H7 (cell line): Measurements from ENCODE around the gene BTBD2. TPM values are rescaled to one million over a fixed set of nuclear protein-coding genes. Genes with fewer than 3 reads are reported as not detected.
"Not testable (repeated sequence)": the region's sequence is repeated elsewhere in the genome, so short reads cannot be mapped to it uniquely, and the experiment has no call there.

ENCODE experiments used
- DNase-seq: peaks from one replicate; pipeline ENCODE4 v3.0.0; 2012
- H3K27me3 ChIP-seq: 2 replicates; pipeline ENCODE4 v1.6.0; 2011; ENCODE audit warnings: mild to moderate bottlenecking, low read length; ENCODE audit not compliant: control insufficient read depth, insufficient read depth
- H3K36me3 ChIP-seq: replicated peaks from 2 replicates; pipeline ENCODE4 v1.5.1; 2011; ENCODE audit warnings: low read length; ENCODE audit not compliant: control insufficient read depth, insufficient read depth
- H3K4me3 ChIP-seq: 2 replicates; pipeline ENCODE4 v1.5.1; 2011; ENCODE audit warnings: low read depth, mild to moderate bottlenecking, control low read depth, low read length, moderate library complexity; ENCODE audit not compliant: insufficient read depth
- total RNA-seq: library from RNA; depleted of rRNA; stranded (reverse); fragments of >200 nt; shearing (Covaris generic); gene quantifications from 2 replicates; pipeline ENCODE4 v1.2.3, GENCODE V29; 2014

BTBD2 gene
- total RNA-seq, 1 experiment from 2014 or later: 129 TPM

- no peak for DNase-seq
- H3K4me3 ChIP-seq: no peak overlapping the region
- peaks cover 12% of the 10 kb centered on the region for H3K36me3 ChIP-seq
- no peaks in the 10 kb centered on the region for H3K27me3 ChIP-seq
Measured at GRCh38 chr19:2038284-2039088, 23.0 kb upstream of the BTBD2 start.

GRCh38 chr19:2037651-2038255 is 22.2 kb upstream of the BTBD2 start:
- Histone ChIP-seq H3K36me3 (peaks cover 9% of the 10 kb centered on the region), H3K4me3 (no peak overlapping the region), H3K27me3 (no peaks in the 10 kb centered on the region)
- DNase-seq: no peak

GRCh38 chr19:2036424-2036823 is 20.9 kb upstream of the BTBD2 start:
- no peak for DNase-seq
- Histone ChIP-seq H3K36me3 (peaks cover 9% of the 10 kb centered on the region), H3K4me3 (no peak overlapping the region), H3K27me3 (no peaks in the 10 kb centered on the region)

GRCh38 chr19:2035590-2035991 is 20.1 kb upstream of the BTBD2 start:
- Histone ChIP-seq H3K4me3 (no peak overlapping the region), H3K36me3 (peaks cover 2% of the 10 kb centered on the region; the same call in 1 of the 2 replicates), H3K27me3 (no peaks in the 10 kb centered on the region)
- no peak for DNase-seq

- H3K27me3 ChIP-seq: no peaks in the 10 kb centered on the region
- DNase-seq: peak; percentile 98
- no peaks in the 10 kb centered on the region; the same call in 1 of the 2 replicates for H3K36me3 ChIP-seq
- H3K4me3 ChIP-seq: peak overlapping the region; percentile 41
Measured at GRCh38 chr19:2034729-2035589, 19.4 kb upstream of the BTBD2 start.

- H3K27me3 ChIP-seq, H3K36me3 ChIP-seq, DNase-seq: not testable (repeated sequence)
- peak overlapping the region; percentile 41 for H3K4me3 ChIP-seq
Measured at GRCh38 chr19:2034253-2034652, 18.7 kb upstream of the BTBD2 start.

- no peaks in the 10 kb centered on the region for H3K27me3 ChIP-seq
- no peak overlapping the region for H3K4me3 ChIP-seq
- H3K36me3 ChIP-seq: no peaks in the 10 kb centered on the region
- DNase-seq: no peak
Measured at GRCh38 chr19:2033825-2034159, 18.3 kb upstream of the BTBD2 start.

- Histone ChIP-seq H3K4me3 (no peak overlapping the region), H3K36me3 (no peaks in the 10 kb centered on the region)
- no peak for DNase-seq
Measured at GRCh38 chr19:2033115-2033824, 17.8 kb upstream of the BTBD2 start.

GRCh38 chr19:2032296-2032941 is 16.9 kb upstream of the BTBD2 start:
- no peaks in the 10 kb centered on the region for H3K36me3 ChIP-seq
- H3K27me3 ChIP-seq: no peaks in the 10 kb centered on the region
- H3K4me3 ChIP-seq: no peak overlapping the region
- DNase-seq: peak; percentile 66

More at GRCh38 chr19:2033115-2033824, 17.8 kb upstream of the BTBD2 start:
- no peaks in the 10 kb centered on the region for H3K27me3 ChIP-seq

- H3K4me3 ChIP-seq: no peak overlapping the region
- H3K27me3 ChIP-seq: no peaks in the 10 kb centered on the region
- no peak for DNase-seq
- no peaks in the 10 kb centered on the region for H3K36me3 ChIP-seq
Measured at GRCh38 chr19:2027361-2027760, 11.8 kb upstream of the BTBD2 start.

GRCh38 chr19:2026770-2027169 is 11.3 kb upstream of the BTBD2 start:
- Histone ChIP-seq H3K36me3 (no peaks in the 10 kb centered on the region), H3K27me3 (no peaks in the 10 kb centered on the region), H3K4me3 (no peak overlapping the region)
- DNase-seq: no peak

- Histone ChIP-seq H3K27me3 (no peaks in the 10 kb centered on the region), H3K36me3 (no peaks in the 10 kb centered on the region), H3K4me3 (no peak overlapping the region)
- no peak for DNase-seq
Measured at GRCh38 chr19:2022289-2022688, 6.8 kb upstream of the BTBD2 start.

- no peak overlapping the region for H3K4me3 ChIP-seq
- H3K27me3 ChIP-seq: no peaks in the 10 kb centered on the region
- H3K36me3 ChIP-seq: no peaks in the 10 kb centered on the region
- DNase-seq: peak; percentile 39
Measured at GRCh38 chr19:2021453-2022140, 6.1 kb upstream of the BTBD2 start.
